PFSK-1 (cell line): Measurements from ENCODE around the gene PCDHB8. TPM values are rescaled to one million over a fixed set of nuclear protein-coding genes. Genes with fewer than 3 reads are reported as not detected.
"Not testable (repeated sequence)": the region's sequence is repeated elsewhere in the genome, so short reads cannot be mapped to it uniquely, and the experiment has no call there.

Experiments
- FOXP2 ChIP-seq: optimal IDR thresholded peaks from 2 replicates; pipeline ENCODE3; 2011; ENCODE audit warnings: borderline replicate concordance, control low read depth, inconsistent platforms; ENCODE audit not compliant: insufficient read depth; ENCODE audit errors: extremely low read length, extremely low read depth
- POLR2AphosphoS5 ChIP-seq: IDR thresholded peaks from 2 replicates; pipeline ENCODE4 v1.6.1; 2012; ENCODE audit warnings: low read depth, mild to moderate bottlenecking, control low read depth, low read length, moderate library complexity
- SIN3A ChIP-seq: IDR thresholded peaks from 2 replicates; pipeline ENCODE4 v1.6.1; 2012; ENCODE audit warnings: mild to moderate bottlenecking, low read length, moderate library complexity, borderline replicate concordance; ENCODE audit not compliant: insufficient read depth
- TAF1 ChIP-seq: IDR thresholded peaks from 2 replicates; pipeline ENCODE4 v1.6.1; 2012; ENCODE audit warnings: low read length, control low read depth, borderline replicate concordance; ENCODE audit not compliant: insufficient read depth
- polyA plus RNA-seq: library from polyadenylated mRNA; unstranded; fragments of >200 nt; gene quantifications from one replicate; pipeline ENCODE4 v1.2.1, GENCODE V29; 2012; ENCODE audit warnings: low read depth, missing spikeins; ENCODE audit not compliant: insufficient read length
- TF ChIP-seq, protein P1 (sequence below), 2 experiments: IDR thresholded peaks; 2 replicates each; pipeline versions ENCODE4 v1.6.1 to v1.8.0; 2011 to 2012; ENCODE audit warnings: low read depth in 2 of 2, low read length in 2 of 2, control low read depth in 1 of 2, inconsistent platforms in 1 of 2, mild to moderate bottlenecking in 1 of 2, moderate library complexity in 1 of 2; ENCODE audit not compliant: insufficient read depth in 1 of 2

The PCDHB8 gene
- polyA plus RNA-seq: 0.82 TPM

DNA sequence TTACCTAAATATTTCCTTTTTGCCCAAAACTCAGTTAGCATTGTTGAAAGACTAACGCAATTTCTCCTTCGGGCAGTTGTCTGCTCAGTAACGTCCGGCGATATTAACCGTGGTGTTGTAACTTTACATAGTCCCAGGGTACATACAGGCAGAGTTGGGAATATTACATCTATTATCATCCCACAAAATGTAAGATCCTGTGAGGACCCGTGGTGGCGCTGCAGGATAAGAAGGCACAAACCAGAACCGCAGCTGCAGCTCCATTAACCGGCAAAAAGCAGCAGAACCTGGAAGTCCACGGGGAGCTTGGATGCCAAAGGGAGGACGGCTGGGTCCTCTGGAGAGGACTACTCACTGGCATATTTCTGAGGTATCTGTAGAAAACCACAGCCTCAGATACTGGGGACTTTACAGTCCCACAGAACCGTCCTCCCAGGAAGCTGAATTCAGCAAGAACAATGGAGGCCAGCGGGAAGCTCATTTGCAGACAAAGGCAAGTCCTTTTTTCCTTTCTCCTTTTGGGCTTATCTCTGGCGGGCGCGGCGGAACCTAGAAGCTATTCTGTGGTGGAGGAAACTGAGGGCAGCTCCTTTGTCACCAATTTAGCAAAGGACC lies at the start of gene PCDHB8:
PCDHB8 (plus strand) TSS at position 214 of the 615 bp plus-strand sequence; CDS start at position 459, 245 bp downstream.
- TF ChIP-seq, protein P1, sequence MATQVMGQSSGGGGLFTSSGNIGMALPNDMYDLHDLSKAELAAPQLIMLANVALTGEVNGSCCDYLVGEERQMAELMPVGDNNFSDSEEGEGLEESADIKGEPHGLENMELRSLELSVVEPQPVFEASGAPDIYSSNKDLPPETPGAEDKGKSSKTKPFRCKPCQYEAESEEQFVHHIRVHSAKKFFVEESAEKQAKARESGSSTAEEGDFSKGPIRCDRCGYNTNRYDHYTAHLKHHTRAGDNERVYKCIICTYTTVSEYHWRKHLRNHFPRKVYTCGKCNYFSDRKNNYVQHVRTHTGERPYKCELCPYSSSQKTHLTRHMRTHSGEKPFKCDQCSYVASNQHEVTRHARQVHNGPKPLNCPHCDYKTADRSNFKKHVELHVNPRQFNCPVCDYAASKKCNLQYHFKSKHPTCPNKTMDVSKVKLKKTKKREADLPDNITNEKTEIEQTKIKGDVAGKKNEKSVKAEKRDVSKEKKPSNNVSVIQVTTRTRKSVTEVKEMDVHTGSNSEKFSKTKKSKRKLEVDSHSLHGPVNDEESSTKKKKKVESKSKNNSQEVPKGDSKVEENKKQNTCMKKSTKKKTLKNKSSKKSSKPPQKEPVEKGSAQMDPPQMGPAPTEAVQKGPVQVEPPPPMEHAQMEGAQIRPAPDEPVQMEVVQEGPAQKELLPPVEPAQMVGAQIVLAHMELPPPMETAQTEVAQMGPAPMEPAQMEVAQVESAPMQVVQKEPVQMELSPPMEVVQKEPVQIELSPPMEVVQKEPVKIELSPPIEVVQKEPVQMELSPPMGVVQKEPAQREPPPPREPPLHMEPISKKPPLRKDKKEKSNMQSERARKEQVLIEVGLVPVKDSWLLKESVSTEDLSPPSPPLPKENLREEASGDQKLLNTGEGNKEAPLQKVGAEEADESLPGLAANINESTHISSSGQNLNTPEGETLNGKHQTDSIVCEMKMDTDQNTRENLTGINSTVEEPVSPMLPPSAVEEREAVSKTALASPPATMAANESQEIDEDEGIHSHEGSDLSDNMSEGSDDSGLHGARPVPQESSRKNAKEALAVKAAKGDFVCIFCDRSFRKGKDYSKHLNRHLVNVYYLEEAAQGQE (IDR thresholded peaks at IDR 0.05; ENCODE audit: insufficient read depth in 1 of 2, low read depth in 2 of 2, low read length in 2 of 2): not testable (repeated sequence)
- not testable (repeated sequence) for TF ChIP-seq SIN3A, POLR2AphosphoS5

DNA sequence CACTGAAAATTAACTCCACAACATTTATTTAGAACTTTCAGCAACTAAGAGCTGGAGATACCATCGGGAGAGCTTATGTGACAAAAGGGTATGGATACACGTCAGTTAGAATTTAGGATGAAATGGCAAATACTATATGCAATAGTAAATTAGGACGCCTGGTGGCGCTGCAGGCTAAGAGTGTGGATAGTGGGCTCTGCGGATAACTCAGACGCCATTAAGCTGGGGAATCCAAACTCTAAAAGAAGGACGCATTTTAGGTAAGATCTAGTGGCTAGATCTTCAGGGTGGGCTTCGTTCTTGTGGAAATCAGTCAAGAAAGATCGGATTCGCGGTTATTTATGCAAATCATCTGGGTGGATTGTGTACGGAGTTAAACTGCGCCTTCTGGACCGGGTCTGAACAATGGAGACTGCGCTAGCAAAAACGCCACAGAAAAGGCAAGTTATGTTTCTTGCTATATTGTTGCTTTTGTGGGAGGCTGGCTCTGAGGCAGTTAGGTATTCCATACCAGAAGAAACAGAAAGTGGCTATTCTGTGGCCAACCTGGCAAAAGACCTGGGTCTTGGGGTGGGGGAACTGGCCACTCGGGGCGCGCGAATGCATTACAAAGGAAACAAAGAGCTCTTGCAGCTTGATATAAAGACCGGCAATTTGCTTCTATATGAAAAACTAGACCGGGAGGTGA lies 42.4 kb upstream of the PCDHB8 start, which contains the start of gene PCDHB5:
PCDHB5 (plus strand) TSS at position 177 of the 688 bp plus-strand sequence; CDS start at position 406, 229 bp downstream.
- TF ChIP-seq SIN3A (no peak), POLR2AphosphoS5 (no peak), TAF1 (no peak), FOXP2 (no peak)
- TF ChIP-seq, protein P1 (IDR thresholded peaks at IDR 0.05; ENCODE audit: insufficient read depth in 1 of 2, low read depth in 2 of 2, low read length in 2 of 2): no peak

DNA sequence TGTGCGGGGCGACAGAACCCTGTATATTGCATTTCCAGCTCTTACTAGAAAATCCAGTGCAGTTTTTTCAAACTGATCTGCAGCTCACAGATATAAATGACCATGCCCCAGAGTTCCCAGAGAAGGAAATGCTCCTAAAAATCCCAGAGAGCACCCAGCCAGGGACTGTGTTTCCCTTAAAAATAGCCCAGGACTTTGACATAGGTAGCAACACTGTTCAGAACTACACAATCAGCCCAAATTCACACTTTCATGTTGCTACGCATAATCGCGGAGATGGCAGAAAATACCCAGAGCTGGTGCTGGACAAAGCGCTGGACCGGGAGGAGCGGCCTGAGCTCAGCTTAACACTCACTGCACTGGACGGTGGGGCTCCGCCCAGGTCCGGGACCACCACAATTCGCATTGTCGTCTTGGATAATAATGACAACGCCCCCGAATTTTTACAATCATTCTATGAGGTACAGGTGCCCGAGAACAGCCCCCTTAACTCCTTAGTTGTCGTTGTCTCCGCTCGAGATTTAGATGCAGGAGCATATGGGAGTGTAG lies 41.8 kb upstream of the PCDHB8 start:
- TF ChIP-seq TAF1 (no peak), POLR2AphosphoS5 (no peak), SIN3A (no peak), FOXP2 (no peak)
- TF ChIP-seq, protein P1 (IDR thresholded peaks at IDR 0.05; ENCODE audit: insufficient read depth in 1 of 2, low read depth in 2 of 2, low read length in 2 of 2): no peak

DNA sequence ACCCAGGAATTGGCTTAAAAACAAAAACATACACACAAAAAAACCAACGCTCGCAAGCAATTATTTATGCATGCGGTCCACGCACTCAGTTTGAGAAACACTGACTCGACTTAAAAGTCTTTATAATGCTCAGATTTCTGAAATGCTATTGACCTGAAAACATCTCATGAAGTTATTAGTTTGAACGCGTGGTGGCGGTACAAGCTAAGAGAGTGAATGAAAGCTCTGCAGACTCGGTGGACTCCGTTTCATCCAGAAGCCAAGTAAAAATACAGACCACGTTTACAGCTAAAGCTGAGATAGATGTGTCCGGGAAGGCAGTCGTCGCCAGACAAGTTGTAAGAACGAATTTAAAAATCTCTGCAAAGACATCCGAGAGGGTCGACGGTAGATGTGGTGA lies 27.8 kb upstream of the PCDHB8 start, which contains the start of gene PCDHB6:
PCDHB6 (plus strand) TSS at position 246 of the 400 bp plus-strand sequence. CDS start 201 bp downstream, outside the sequence.
- no peak for TF ChIP-seq FOXP2
- TF ChIP-seq, protein P1 (IDR thresholded peaks at IDR 0.05; ENCODE audit: insufficient read depth in 1 of 2, low read depth in 2 of 2, low read length in 2 of 2): no peak
- TF ChIP-seq SIN3A: no peak
- no peak for TF ChIP-seq TAF1
